ENCODE measurements around the gene FHIT.

- no peak for TF ChIP-seq CTCF (IDR thresholded peaks at IDR 0.05)
- no peak for TF ChIP-seq POLR2AphosphoS5 (IDR thresholded peaks at IDR 0.05)
- no peak for TF ChIP-seq EP300 (IDR thresholded peaks at IDR 0.05; ENCODE audit: low read depth)
Observed at GRCh38 chr3:60893946-60894345, 357.3 kb downstream of the FHIT start.

Measured in transverse colon (tissue), 4 donors.